KG1 (cell line): Measurements from ENCODE around the gene AIG1.
"Not testable (repeated sequence)": the region's sequence is repeated elsewhere in the genome, so short reads cannot be mapped to it uniquely, and the experiment has no call there.

Source experiments
- DNase-seq: peaks from one replicate; lab custom pipeline; 2025; lab: John Stamatoyannopoulos, UW

The AIG1 gene

DNA sequence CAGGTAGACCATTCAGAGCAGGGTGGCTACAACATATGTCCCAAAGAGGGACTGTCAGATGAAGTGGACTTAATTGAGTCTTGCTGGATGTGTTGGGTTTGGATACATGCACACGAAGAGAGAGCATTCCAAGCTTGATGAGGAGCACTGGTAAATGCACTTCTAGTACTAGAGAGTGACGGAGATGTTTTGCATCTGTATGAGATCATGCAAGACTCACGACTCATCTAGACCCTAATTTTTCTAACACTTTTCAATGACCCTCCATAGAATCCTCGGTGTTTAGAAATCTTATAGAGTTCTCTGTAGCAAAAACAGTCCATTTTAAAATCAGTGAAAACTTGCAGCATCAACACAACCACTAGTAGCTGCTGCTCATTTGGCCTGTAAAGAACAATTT is 4.8 kb upstream of the AIG1 start:
- no peak for DNase-seq

- DNase-seq, result no peak
These were observed 1.7 kb upstream of the AIG1 start for GRCh38 chr6:143058987-143059386.

DNA sequence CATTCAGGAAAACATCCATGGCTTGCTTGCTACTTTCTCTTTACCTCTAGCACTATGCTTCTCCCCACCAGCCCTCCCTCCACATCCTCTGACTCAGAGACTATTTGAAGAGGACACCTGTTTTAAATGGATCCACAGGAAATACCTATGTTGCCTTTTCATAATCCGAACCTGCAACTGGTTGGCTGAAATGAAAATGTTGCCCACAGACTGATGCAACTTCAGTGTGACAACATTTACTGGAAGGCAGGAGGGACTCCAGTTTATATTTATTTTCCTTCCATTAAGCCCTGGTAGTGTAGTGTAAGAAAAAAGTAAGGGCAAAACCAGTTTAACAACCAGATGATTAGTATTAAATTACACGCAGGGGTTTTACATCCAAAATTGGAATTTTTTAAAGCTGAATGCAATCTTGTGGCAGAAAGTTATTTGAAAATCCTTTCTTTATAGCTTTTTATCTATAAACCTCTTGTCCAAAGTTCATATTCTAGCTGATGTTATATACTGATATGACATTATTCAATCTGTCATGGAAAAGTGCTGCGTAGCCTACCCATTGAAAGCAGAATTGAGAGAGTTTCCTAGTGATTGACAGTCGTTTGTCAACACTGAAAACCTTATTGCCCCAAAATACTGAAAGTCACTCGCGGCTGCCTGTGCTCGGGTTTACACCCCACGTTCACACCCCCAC is 881 bp upstream of the AIG1 start:
- peak; percentile 79 for DNase-seq

DNA sequence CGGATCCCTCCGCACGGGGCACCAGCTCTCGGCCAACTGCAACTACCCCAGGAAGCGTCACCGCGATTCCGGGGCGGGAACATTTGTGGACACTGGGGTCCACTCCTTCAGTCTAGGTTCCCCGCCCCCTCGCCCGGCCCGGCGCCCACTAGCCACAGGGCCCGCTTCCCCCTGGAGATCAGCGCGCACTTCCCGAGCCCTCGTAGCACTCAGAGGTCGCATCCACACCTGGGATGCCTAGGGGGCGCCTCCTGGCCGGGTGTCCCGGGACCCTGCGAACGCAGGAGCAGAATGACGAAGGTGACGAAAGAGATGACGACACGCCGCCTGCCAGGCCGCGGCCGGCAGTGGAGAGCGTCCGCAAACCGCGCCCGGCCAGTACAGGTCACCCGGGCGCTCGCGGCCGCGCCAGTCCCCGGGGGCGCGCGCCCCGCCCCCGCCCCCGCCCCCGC is 309 bp upstream of the AIG1 start:
- DNase-seq, result peak; percentile 64

- no peak for DNase-seq
These were observed 1.1 kb downstream of the AIG1 start for GRCh38 chr6:143061597-143062385.

DNA sequence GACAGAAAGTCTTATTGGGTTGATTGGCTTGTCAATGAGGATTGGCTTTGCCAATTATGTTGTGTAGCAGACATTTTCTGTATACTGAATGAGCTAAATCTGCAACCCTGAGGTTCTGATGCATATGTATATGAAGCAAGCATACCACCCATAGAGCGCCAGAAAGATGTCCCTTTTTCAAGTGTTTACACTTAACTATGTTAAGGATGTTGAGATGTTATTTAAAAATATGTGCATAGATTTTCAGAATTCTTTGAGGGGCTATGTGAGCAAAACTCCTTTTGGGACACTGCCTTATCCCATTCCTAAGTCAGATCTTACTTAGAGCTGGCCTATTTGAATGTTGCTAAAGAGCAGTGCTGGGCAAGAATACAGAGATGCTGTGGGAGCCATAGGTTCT is 1.9 kb downstream of the AIG1 start:
- no peak for DNase-seq

DNA sequence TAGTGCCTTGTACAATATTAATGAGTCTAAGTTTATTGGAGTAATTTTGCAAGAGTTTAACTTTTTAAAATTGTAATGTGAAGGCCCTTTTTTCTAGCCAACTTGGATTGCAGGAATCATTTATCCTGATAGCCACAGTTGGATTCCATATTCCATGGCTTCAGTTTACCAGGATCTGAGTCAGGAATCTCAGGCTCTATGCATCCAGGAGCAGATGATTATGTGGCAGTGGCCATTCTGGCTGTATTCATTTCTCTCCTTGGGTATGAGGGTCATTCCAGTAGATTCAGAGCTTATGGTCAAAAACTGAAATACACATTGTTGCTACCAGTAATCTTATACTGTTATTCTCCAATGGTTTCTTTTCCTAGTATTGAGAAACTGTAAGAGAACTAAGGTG is 2.9 kb downstream of the AIG1 start:
- no peak for DNase-seq

DNA sequence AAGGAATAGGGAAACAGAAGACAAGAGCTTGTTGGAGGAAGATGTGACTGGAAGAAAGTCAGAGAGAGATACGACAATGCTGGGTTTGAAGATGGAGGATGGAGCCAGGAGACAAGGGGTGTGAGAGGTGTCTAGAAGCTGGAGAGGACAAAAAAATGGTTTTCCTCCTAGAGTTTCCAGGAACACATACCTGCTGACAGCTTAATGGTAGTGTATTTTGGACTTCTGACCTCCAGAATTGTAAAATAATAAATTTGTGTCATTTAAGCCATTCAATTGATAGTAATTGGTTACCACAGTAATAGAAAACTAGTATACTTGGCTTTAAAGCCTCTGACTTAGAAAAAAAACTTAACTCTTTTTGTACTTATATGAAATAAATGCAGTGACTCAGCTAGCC is 3.6 kb downstream of the AIG1 start:
- DNase-seq, result no peak

- DNase-seq, result no peak
These were observed 4.4 kb downstream of the AIG1 start for GRCh38 chr6:143064951-143065683.

GRCh38 chr6:143068001-143068400 is 7.3 kb downstream of the AIG1 start:
- no peak for DNase-seq

DNA sequence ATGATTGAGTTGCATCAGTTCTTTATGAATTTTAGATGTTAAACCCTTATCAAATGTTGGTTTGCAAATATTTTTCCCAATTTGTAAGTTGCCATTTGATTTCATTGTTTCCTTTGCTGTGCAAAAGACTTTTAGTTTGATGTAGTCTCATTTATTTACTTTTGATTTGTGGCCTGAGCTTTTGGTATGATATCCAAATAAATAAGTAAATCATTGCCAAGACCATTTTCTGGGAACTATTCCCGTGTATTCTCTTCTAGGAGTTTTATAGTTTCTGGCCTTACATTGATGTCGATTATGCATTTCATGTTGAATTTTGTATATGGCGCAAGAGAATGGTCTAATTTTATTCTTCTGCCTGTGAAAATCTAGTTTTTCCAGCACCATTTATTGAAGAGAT is 13.4 kb downstream of the AIG1 start:
- no peak for DNase-seq

DNA sequence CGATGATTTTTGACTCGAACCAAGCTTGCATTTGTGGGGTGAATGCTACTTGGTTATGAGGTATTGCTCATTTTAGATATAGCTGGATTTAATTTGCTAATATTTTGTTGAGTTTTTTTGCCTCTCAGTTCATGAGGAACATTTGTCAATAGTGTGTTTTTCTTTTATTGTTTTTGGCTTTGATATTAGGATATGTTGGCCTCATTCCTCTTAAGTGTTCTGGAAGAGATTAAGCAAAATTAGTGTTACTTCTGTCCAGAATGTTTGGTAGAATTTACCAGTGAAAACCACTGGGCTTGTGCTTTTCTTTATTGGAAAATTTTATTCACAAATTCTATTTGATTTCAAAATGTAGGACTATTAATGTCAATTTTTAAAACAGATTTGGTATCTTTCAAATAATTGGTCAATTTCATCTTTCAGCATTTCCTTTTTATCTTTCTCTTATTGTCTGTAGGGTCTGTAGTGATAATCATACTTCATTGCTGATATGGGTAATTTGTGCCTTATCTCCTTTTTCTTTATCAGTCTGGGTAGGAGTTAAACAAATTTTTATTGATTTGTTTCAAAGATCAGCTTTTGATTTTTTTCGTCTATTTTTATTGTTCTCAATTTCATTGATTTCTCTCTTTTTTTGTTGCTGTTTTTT is 14.1 kb downstream of the AIG1 start:
- no peak for DNase-seq

GRCh38 chr6:143078468-143079324 is 18.0 kb downstream of the AIG1 start:
- DNase-seq, result no peak

DNA sequence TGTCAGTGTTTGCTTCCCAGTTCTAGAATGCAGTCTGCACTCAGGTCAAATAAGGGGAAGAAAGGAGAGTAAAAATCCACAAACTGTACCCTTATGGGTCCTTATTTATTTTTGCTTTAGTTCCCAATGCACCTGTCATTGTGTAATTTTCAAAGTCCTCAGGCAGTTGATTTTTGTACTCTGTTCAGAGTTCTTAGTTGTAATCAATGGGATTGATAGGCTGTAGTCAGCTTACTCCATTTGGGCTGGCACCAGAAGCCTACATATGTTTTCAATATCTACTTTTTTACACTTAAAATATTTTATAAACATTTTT is 18.6 kb downstream of the AIG1 start:
- no peak for DNase-seq

DNA sequence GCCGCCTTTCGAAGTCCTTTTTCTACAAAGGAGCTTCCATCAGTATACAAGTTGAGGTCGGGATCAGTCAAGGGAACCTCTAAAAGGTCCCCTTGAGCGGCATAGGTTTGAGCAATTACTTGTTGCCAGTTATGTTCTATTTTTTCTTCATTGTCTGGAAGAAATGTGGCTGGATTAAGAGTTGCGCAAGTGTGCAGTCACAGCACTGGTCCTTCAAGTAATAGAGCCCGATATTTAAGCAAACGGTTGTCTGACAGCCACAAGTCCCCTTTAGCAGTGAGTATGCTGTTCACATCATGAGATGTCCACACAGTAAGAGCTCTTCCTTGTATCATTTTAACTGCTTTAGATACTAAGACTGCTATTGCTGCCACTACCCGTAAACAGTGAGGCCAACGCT is 21.6 kb downstream of the AIG1 start:
- DNase-seq, result not testable (repeated sequence)

DNA sequence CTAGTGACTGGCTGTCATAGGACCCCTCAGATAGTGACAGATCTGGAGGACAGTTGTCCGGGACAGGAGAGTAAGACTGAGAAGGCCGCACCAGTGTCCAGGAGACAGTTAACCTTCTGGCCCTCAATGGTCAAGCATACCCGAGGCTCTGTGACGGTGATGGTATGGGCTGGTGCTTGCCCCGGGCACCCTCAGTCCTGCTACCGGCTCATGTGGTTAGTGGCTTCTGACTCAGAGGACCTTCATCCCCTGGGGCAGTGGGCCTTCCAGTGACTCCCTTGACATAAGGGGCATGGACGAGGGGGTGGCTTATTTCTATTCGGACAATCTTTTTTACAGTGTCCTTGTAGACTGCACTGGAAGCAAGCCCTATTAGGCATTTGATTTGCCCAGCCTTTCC is 23.3 kb downstream of the AIG1 start:
- DNase-seq, result not testable (repeated sequence)

GRCh38 chr6:143087335-143087734 is 26.6 kb downstream of the AIG1 start:
- not testable (repeated sequence) for DNase-seq

- no peak for DNase-seq
These were observed 27.2 kb downstream of the AIG1 start for GRCh38 chr6:143087856-143088255.

DNA sequence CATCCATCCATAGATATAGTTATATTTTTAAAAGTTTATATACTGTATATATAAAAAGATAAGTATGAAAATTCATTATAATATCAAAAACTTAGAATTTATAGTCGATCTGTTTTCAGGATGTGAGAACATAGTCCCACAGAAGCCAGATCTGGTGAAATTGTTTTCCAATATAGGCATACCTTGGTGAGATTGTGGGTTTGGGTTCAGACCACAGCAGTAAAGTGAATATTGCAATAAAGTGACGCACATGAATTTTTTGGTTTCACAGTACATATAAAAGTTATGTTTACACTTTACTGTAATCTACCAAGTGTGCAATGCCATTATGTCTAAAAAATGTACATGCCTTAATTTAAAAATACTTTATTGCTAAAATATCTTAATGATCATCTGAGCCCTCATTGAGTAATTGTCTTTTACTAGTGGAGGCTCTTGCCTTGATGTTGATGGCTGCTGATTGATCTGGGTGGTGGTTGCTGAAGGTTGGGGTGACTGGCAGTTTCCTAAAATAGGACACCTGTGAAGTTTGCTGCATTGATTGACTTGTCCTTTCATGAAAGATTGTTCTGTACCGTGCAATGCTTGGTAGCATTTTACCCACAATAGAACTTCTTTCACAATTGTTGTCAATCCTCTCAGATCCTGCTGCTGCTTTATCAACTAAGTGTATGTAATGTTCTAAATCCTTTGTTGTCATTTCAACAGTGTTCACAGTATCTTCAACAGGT is 29.8 kb downstream of the AIG1 start:
- no peak for DNase-seq

DNA sequence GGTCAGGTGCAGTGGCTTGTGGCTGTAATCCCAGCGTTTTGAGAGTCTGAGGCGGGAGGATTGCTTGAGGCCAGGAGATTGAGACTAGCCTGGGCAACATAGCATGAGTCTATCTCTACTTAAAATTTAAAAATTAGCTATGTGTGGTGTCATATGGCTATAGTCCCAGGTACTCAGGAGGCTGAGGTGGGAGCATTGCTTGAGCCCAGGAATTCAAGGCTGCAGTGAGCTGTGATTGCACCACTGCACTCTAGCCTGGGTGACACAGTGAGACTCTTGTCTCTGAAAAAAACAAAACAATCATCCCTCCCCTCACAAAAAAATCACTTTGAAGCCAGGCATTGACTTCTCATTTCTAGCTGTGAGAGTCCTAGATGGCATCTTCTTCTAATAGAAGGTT is 32.1 kb downstream of the AIG1 start:
- DNase-seq, result no peak

DNA sequence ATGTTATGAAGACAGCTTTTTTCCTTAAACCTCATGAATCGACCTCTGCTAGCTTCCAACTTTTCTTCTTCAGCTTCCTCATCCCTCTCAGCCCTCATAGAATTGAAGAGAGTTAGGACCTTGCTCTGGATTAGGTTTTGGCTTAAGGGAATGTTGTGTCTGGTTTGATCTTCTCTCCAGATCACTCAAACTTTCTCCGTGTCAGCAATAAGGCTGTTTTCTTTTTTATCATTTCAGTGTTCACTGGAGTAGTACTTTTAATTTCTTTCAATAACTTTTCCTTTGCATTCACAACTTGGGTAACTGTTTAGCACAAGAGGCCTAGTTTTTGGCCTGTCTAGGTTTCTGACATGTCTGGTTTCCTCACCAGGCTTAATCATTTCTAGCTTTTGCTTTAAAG is 32.6 kb downstream of the AIG1 start:
- DNase-seq, result no peak
